ENCODE data around the gene KRT34.
"Not testable (repeated sequence)": the region's sequence is repeated elsewhere in the genome, so short reads cannot be mapped to it uniquely, and the experiment has no call there.

Gene KRT34

GRCh38 chr17:41381943-41382342 is at the start of gene KRT34:
KRT34 (minus strand) TSS chr17:41382306; CDS start chr17:41382246, 60 bp downstream.
- FAIRE-seq = not testable (repeated sequence)

- FAIRE-seq = not testable (repeated sequence)
Measured at GRCh38 chr17:41430376-41430775, 48.3 kb upstream of the KRT34 start.

GRCh38 chr17:41429667-41430066 is 47.6 kb upstream of the KRT34 start:
- no peak for FAIRE-seq

- FAIRE-seq = no peak
Measured at GRCh38 chr17:41428591-41429291, 46.6 kb upstream of the KRT34 start.

- no peak for FAIRE-seq
Measured at GRCh38 chr17:41424111-41424635, 42.1 kb upstream of the KRT34 start, which contains the start of gene KRT37. KRT37 (minus strand) TSS chr17:41424585; CDS start chr17:41424523, 62 bp downstream.

GRCh38 chr17:41422586-41422985 is 40.5 kb upstream of the KRT34 start:
- FAIRE-seq = not testable (repeated sequence)

GRCh38 chr17:41421617-41422016 is 39.5 kb upstream of the KRT34 start:
- no peak for FAIRE-seq

- no peak for FAIRE-seq
Measured at GRCh38 chr17:41421116-41421515, 39.0 kb upstream of the KRT34 start.

- FAIRE-seq = no peak
Measured at GRCh38 chr17:41420134-41420533, 38.0 kb upstream of the KRT34 start.

- FAIRE-seq = no peak
Measured at GRCh38 chr17:41419716-41420115, 37.6 kb upstream of the KRT34 start.

GRCh38 chr17:41418116-41418860 is 36.2 kb upstream of the KRT34 start:
- FAIRE-seq = no peak

GRCh38 chr17:41417576-41418015 is 35.5 kb upstream of the KRT34 start:
- FAIRE-seq = no peak

GRCh38 chr17:41417127-41417526 is 35.0 kb upstream of the KRT34 start:
- no peak for FAIRE-seq

- FAIRE-seq = no peak
Measured at GRCh38 chr17:41416479-41416878, 34.4 kb upstream of the KRT34 start.

GRCh38 chr17:41415833-41416335 is 33.8 kb upstream of the KRT34 start:
- FAIRE-seq = no peak

GRCh38 chr17:41415411-41415810 is 33.3 kb upstream of the KRT34 start:
- FAIRE-seq = no peak

GRCh38 chr17:41413982-41414381 is 31.9 kb upstream of the KRT34 start:
- FAIRE-seq = no peak

- no peak for FAIRE-seq
Measured at GRCh38 chr17:41413353-41413957, 31.3 kb upstream of the KRT34 start.

GRCh38 chr17:41411072-41411840 is 29.1 kb upstream of the KRT34 start:
- FAIRE-seq = no peak

GRCh38 chr17:41407226-41407625 is 25.1 kb upstream of the KRT34 start:
- no peak for FAIRE-seq

GRCh38 chr17:41406205-41406604 is 24.1 kb upstream of the KRT34 start:
- FAIRE-seq = no peak

- FAIRE-seq = no peak
Measured at GRCh38 chr17:41404024-41404671, 22.0 kb upstream of the KRT34 start.
